ENCODE results near the gene WASHC2C.
"Not testable (repeated sequence)": the region's sequence is repeated elsewhere in the genome, so short reads cannot be mapped to it uniquely, and the experiment has no call there.

The WASHC2C gene

DNA sequence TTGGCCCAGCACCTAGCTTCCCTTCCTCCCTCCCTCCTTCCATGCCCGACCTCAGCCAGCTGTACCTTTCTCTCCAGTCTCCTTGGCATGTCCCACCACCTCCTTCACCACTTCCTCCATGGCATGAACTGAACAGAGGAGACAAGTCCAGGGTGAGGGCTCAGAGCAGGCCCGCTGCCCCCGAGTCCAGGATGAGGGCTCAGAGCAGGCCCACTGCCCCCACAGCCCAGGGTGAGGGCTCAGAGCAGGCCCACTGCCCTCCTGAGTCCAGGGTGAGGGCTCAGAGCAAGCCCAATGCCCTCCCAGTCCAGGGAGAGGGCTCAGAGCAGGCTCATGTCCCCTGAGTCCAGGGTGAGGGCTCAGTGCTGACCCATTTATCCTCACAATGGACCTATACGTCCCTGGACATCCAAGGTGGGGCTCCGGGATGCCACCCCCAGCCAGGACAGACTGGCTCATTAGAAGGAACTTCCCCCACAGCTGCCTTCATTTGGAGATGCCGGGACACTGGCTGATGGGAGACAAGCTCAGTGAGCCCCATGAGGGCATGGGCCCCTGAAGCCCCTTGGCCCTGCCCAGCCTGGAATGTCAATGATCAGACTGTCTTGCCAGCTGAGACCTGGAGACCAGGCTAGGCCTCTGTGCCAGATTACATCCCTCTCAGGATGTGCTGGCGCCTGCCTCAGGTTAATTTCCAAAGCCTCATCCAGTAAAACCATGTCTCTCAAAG is 90.2 kb downstream of the WASHC2C start:
- no peak overlapping the region for H3K4me3 ChIP-seq (ENCODE audit: insufficient read depth, low read length, poor library complexity, severe bottlenecking)
- H4K20me1 ChIP-seq (ENCODE audit: low read depth, low read length) = no peaks in the 10 kb centered on the region

DNA sequence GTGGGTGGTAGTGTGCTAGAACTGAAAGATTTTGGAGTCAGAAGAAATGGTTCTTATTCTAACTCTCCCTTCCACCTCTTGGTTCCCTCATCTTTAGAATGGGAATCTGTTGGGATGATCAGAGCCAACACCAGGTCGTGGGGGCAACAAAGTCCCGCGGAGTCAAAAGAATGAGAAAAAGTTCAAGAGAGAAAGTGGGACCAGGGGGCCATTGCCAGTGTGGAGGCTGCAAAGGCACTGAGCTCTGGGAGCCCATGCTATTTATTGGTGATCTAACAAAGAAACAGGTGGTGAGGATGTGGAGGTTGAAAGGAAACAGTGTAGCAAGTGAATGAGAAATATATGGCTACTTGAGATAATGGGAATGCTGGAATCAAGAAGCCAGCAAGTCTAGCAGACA is 90.8 kb downstream of the WASHC2C start:
- TF ChIP-seq EZH2phosphoT487 (conservative IDR thresholded peaks at IDR 0.05; ENCODE audit: low read length) (no peak), CTCF (IDR thresholded peaks at IDR 0.05; ENCODE audit: insufficient read depth, low read length, poor library complexity, severe bottlenecking) (no peak)

More for the DNA sequence above, 90.2 kb downstream of the WASHC2C start:
- no peaks in the 10 kb centered on the region for H3K27me3 ChIP-seq (ENCODE audit: low read length)
- no peaks in the 10 kb centered on the region for H3K79me2 ChIP-seq (ENCODE audit: insufficient read depth, low read length)
- no peak overlapping the region for H3K4me2 ChIP-seq (ENCODE audit: low read depth, low read length, poor library complexity, severe bottlenecking)
- H3F3A ChIP-seq (ENCODE audit: insufficient read depth) = no peaks in the 10 kb centered on the region
- H3K9me3 ChIP-seq (ENCODE audit: insufficient read depth, low read length) = no peaks in the 10 kb centered on the region
- no peak overlapping the region for H2AFZ ChIP-seq (ENCODE audit: low read depth, low read length, severe bottlenecking)
- no peak overlapping the region for H3K27ac ChIP-seq (ENCODE audit: low read depth, low read length)
- no peak overlapping the region for H3K9ac ChIP-seq (ENCODE audit: low read length)
- no peaks in the 10 kb centered on the region for H3K9me2 ChIP-seq (replicated peaks; ENCODE audit: insufficient read depth, low read length)
- TF ChIP-seq CTCF (IDR thresholded peaks at IDR 0.05; ENCODE audit: insufficient read depth, low read length, poor library complexity, severe bottlenecking) = no peak
- TF ChIP-seq EZH2phosphoT487 (conservative IDR thresholded peaks at IDR 0.05; ENCODE audit: low read length) = no peak
- no peaks in the 10 kb centered on the region for H3K36me3 ChIP-seq (ENCODE audit: low read length)

GRCh38 chr10:45819552-45819951 is 92.5 kb downstream of the WASHC2C start:
- Histone ChIP-seq H3K27ac (ENCODE audit: low read depth, low read length) (no peak overlapping the region), H4K20me1 (ENCODE audit: low read depth, low read length) (no peaks in the 10 kb centered on the region), H2AFZ (ENCODE audit: low read depth, low read length, severe bottlenecking) (no peak overlapping the region), H3K4me2 (ENCODE audit: low read depth, low read length, poor library complexity, severe bottlenecking) (no peak overlapping the region), H3K79me2 (ENCODE audit: insufficient read depth, low read length) (no peaks in the 10 kb centered on the region), H3K27me3 (ENCODE audit: low read length) (no peaks in the 10 kb centered on the region), H3K9me2 (replicated peaks; ENCODE audit: insufficient read depth, low read length) (no peaks in the 10 kb centered on the region), H3K9ac (ENCODE audit: low read length) (no peak overlapping the region), H3F3A (ENCODE audit: insufficient read depth) (no peaks in the 10 kb centered on the region), H3K36me3 (ENCODE audit: low read length) (no peaks in the 10 kb centered on the region), H3K4me3 (ENCODE audit: insufficient read depth, low read length, poor library complexity, severe bottlenecking) (no peak overlapping the region), H3K9me3 (ENCODE audit: insufficient read depth, low read length) (no peaks in the 10 kb centered on the region)
- no peak for TF ChIP-seq CTCF (IDR thresholded peaks at IDR 0.05; ENCODE audit: insufficient read depth, low read length, poor library complexity, severe bottlenecking)
- no peak for TF ChIP-seq EZH2phosphoT487 (conservative IDR thresholded peaks at IDR 0.05; ENCODE audit: low read length)

More for the DNA sequence above, 90.8 kb downstream of the WASHC2C start:
- no peaks in the 10 kb centered on the region for H3K36me3 ChIP-seq (ENCODE audit: low read length)
- no peaks in the 10 kb centered on the region for H3K27me3 ChIP-seq (ENCODE audit: low read length)
- no peaks in the 10 kb centered on the region for H3K9me3 ChIP-seq (ENCODE audit: insufficient read depth, low read length)
- H3F3A ChIP-seq (ENCODE audit: insufficient read depth) = no peaks in the 10 kb centered on the region
- no peaks in the 10 kb centered on the region for H4K20me1 ChIP-seq (ENCODE audit: low read depth, low read length)
- H3K79me2 ChIP-seq (ENCODE audit: insufficient read depth, low read length) = no peaks in the 10 kb centered on the region
- no peak overlapping the region for H3K9ac ChIP-seq (ENCODE audit: low read length)
- H3K4me2 ChIP-seq (ENCODE audit: low read depth, low read length, poor library complexity, severe bottlenecking) = no peak overlapping the region
- H3K4me3 ChIP-seq (ENCODE audit: insufficient read depth, low read length, poor library complexity, severe bottlenecking) = no peak overlapping the region
- H3K9me2 ChIP-seq (replicated peaks; ENCODE audit: insufficient read depth, low read length) = no peaks in the 10 kb centered on the region
- no peak overlapping the region for H2AFZ ChIP-seq (ENCODE audit: low read depth, low read length, severe bottlenecking)
- no peak overlapping the region for H3K27ac ChIP-seq (ENCODE audit: low read depth, low read length)

DNA sequence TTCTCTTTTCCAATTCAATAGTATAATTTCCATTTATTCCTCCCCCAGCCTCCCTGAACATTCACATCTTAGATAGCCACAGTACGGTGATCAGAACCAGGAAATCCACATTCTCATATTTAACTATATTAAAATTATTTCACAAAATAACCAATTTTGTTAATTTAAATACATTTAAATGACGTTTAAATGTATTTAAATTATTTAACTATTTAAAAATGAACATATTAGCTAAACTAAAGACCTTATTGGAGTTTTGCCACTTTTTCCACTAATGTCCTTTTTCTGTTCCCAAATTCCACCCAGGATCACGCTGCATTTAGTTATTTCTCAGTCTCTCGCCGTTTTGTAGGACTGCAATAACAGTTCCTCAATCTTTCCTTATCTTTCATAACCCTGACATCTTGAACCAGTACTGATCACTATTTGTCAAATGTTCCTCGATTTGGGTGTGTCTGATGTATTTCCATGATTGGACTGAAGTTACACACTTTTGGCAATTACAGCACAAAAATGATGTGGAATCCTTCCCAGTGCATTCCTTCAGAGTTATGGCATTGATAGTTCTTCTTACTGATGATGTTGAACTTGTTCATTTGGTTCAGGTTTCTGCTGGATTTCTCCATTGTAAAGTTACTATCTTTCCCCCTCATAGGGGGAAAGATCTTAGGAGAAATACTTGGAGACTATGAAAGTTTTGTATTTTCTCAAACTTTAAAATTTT is 93.2 kb downstream of the WASHC2C start:
- H3K9me3 ChIP-seq (ENCODE audit: insufficient read depth, low read length); H3K27me3 ChIP-seq (ENCODE audit: low read length); H3F3A ChIP-seq (ENCODE audit: insufficient read depth); H3K36me3 ChIP-seq (ENCODE audit: low read length); H3K27ac ChIP-seq (ENCODE audit: low read depth, low read length); H4K20me1 ChIP-seq (ENCODE audit: low read depth, low read length); H3K4me2 ChIP-seq (ENCODE audit: low read depth, low read length, poor library complexity, severe bottlenecking); H3K79me2 ChIP-seq (ENCODE audit: insufficient read depth, low read length); H2AFZ ChIP-seq (ENCODE audit: low read depth, low read length, severe bottlenecking); H3K4me3 ChIP-seq (ENCODE audit: insufficient read depth, low read length, poor library complexity, severe bottlenecking); H3K9ac ChIP-seq (ENCODE audit: low read length); H3K9me2 ChIP-seq (replicated peaks; ENCODE audit: insufficient read depth, low read length): not testable (repeated sequence)

DNA sequence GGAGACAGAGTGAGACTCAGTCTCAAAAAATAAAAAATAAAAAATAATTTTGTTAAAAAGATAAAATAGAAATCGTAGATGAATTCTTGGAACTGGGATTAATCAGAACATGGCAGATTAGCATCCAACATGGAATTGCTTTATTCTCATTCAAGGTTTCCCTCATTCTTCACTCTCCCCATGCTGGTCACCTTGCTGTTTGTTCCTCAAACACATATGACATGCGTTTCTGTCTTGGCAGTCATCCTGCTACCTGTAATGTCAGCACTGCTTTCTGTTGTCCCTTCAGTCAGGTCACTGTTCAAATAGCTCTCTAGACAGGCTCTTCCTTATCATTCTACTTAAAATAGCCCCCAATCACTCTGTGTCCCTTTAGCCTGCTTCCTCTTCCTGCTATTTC is 95.9 kb downstream of the WASHC2C start:
- not testable (repeated sequence) for H3K79me2 ChIP-seq (ENCODE audit: insufficient read depth, low read length); H4K20me1 ChIP-seq (ENCODE audit: low read depth, low read length); H3K9me2 ChIP-seq (replicated peaks; ENCODE audit: insufficient read depth, low read length); H2AFZ ChIP-seq (ENCODE audit: low read depth, low read length, severe bottlenecking); H3K9me3 ChIP-seq (ENCODE audit: insufficient read depth, low read length); H3F3A ChIP-seq (ENCODE audit: insufficient read depth); H3K27ac ChIP-seq (ENCODE audit: low read depth, low read length); H3K9ac ChIP-seq (ENCODE audit: low read length); H3K4me2 ChIP-seq (ENCODE audit: low read depth, low read length, poor library complexity, severe bottlenecking); H3K36me3 ChIP-seq (ENCODE audit: low read length); H3K27me3 ChIP-seq (ENCODE audit: low read length); H3K4me3 ChIP-seq (ENCODE audit: insufficient read depth, low read length, poor library complexity, severe bottlenecking)
